Natural killer cell (primary cell): ENCODE results near the gene FANCD2. TPM values are rescaled to one million over a fixed set of nuclear protein-coding genes. Genes with fewer than 3 reads are reported as not detected.
"Not testable (repeated sequence)": the region's sequence is repeated elsewhere in the genome, so short reads cannot be mapped to it uniquely, and the experiment has no call there.

ENCODE experiments used
- ATAC-seq, 3 donors: fragments of 150-1000 bp in 2 of 3; fragments of 200-7000 bp in 1 of 3; cut with Tn5 transposase; 1 replicate in 1 of 3; 2 replicates in 2 of 3; pipeline ENCODE4 v1.10.0; 2021; ENCODE audit warnings: mild to moderate bottlenecking in 2 of 3, moderate library complexity in 2 of 3
- DNase-seq, 2 donors: peaks; one replicate each; pipeline versions ENCODE4 v3.0.0 to v3.0.0-alpha.2; 2013 to 2021; ENCODE audit warnings: mixed read lengths in 1 of 2
- H3K27ac ChIP-seq: one replicate; pipeline ENCODE4 v1.5.1; 2013; ENCODE audit warnings: mild to moderate bottlenecking, low read length
- H3K27me3 ChIP-seq: one replicate; pipeline ENCODE4 v1.6.1; 2013; ENCODE audit warnings: low read length; ENCODE audit not compliant: control insufficient read depth, insufficient read depth
- H3K36me3 ChIP-seq: one replicate; pipeline ENCODE4 v1.6.1; 2013; ENCODE audit warnings: low read length; ENCODE audit not compliant: control insufficient read depth, insufficient read depth
- H3K4me1 ChIP-seq: one replicate; pipeline ENCODE4 v1.6.1; 2013; ENCODE audit warnings: low read length; ENCODE audit not compliant: control insufficient read depth, insufficient read depth
- H3K4me3 ChIP-seq: one replicate; pipeline ENCODE4 v1.5.1; 2013; ENCODE audit warnings: low read length
- H3K9me3 ChIP-seq: one replicate; pipeline ENCODE4 v1.6.1; 2013; ENCODE audit warnings: low read length; ENCODE audit not compliant: control insufficient read depth, insufficient read depth
- H3K27ac Mint-ChIP-seq, 2 donors: one replicate each; pipeline ENCODE4 v1.8.0; 2022; ENCODE audit warnings: mild to moderate bottlenecking in 2 of 2, mixed read lengths in 2 of 2, moderate library complexity in 1 of 2
- H3K27me3 Mint-ChIP-seq, 2 donors: one replicate each; pipeline ENCODE4 v1.8.0; 2022; ENCODE audit warnings: low read depth in 2 of 2, mixed read lengths in 2 of 2
- H3K36me3 Mint-ChIP-seq: one replicate; pipeline ENCODE4 v1.8.0; 2022; ENCODE audit warnings: mixed read lengths
- H3K4me1 Mint-ChIP-seq, 2 donors: one replicate each; pipeline ENCODE4 v1.8.0; 2022; ENCODE audit warnings: mixed read lengths in 2 of 2
- H3K4me3 Mint-ChIP-seq: one replicate; pipeline ENCODE4 v1.8.0; 2022; ENCODE audit warnings: mild to moderate bottlenecking, moderate library complexity, mixed read lengths
- H3K9me3 Mint-ChIP-seq, 2 donors: one replicate each; pipeline ENCODE4 v1.8.0; 2022; ENCODE audit warnings: mixed read lengths in 2 of 2
- CTCF ChIP-seq: fragments of 200-600 bp; IDR thresholded peaks from one replicate; pipeline ENCODE4 v1.8.0; 2022; ENCODE audit warnings: antibody characterized with exemption
- WGBS: methylation state at CpG from one replicate; pipeline ENCODE4 v1.1.7; 2013; ENCODE audit warnings: missing lambda C conversion rate; ENCODE audit not compliant: insufficient coverage; 5-methylcytosine and 5-hydroxymethylcytosine counted together
- intact Hi-C: fragments of 100-400 bp; cut with micrococcal nuclease; formaldehyde crosslinking; loops from one replicate; pipeline ENCODE4 v1.14.2; 2022
- total RNA-seq, 4 donors: library from RNA; stranded (reverse); fragments of 120-200 nt in 1 of 4; gene quantifications; one replicate each; pipeline versions ENCODE4 v1.2.3 to v1.2.4, GENCODE V29; 2013 to 2022

Gene FANCD2
- total RNA-seq, 3 donors from 2014 or later (not counting 1 experiment from before 2014, with no cell fraction given): 9.0 to 15.7 (median 14.6) TPM

GRCh38 chr3:10119376-10119775 is 93.1 kb downstream of the FANCD2 start:
- H3K4me3 Mint-ChIP-seq: no peak overlapping the region

DNA sequence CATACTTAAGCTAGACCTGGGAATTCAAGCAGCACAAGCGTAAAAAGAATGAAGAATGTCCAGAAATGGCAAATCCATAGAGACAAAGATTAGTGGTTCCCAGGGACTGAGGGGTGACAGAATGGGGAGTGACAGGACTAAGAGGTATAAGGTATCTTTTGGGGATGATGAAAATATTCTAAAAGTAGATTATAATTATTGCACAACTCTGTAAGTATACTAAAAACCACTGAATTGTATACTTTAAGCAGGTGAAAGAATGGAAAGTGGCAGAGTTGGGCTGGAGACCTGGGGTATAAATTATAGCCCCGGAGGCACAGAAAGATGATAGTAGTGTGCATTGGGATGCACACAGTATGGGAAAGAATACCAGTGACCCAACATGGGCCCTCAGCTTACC is 94.8 kb downstream of the FANCD2 start:
- Mint-ChIP-seq H3K9me3 (no peaks in the 10 kb centered on the region), H3K36me3 (no peaks in the 10 kb centered on the region), H3K4me3 (no peak overlapping the region), H3K27ac (peak overlapping the region; percentile 7 to 26), H3K27me3 (no peaks in the 10 kb centered on the region), H3K4me1 (peaks cover 25 to 29% of the 10 kb centered on the region in 2 donors)
- no peak for DNase-seq
- Histone ChIP-seq H3K4me1 (peaks cover 22% of the 10 kb centered on the region), H3K4me3 (no peak overlapping the region), H3K36me3 (peaks cover 20% of the 10 kb centered on the region), H3K9me3 (no peaks in the 10 kb centered on the region), H3K27ac (no peak overlapping the region), H3K27me3 (no peaks in the 10 kb centered on the region)
- WGBS: 100% methylated on average over 2 of the region's 2 CpGs
- TF ChIP-seq CTCF: no peak
- ATAC-seq: no peak
- intact Hi-C loops: no loop called here

More at GRCh38 chr3:10119376-10119775, 93.1 kb downstream of the FANCD2 start:
- peaks cover 30 to 34% of the 10 kb centered on the region in 2 donors for H3K4me1 Mint-ChIP-seq
- intact Hi-C loops: loop anchor here (5.0 kb wide), 4 partner anchors 128 to 277 kb away; partner anchors contain the start of genes CRELD1, RPUSD3, SEC13 and TATDN2
- no peak for DNase-seq
- no peaks in the 10 kb centered on the region for H3K36me3 Mint-ChIP-seq
- 100% methylated on average over 2 of the region's 4 CpGs for WGBS
- no peak overlapping the region for H3K4me3 ChIP-seq
- no peaks in the 10 kb centered on the region for H3K27me3 Mint-ChIP-seq
- no peak for TF ChIP-seq CTCF
- no peaks in the 10 kb centered on the region for H3K9me3 ChIP-seq
- H3K27ac ChIP-seq: no peak overlapping the region
- H3K9me3 Mint-ChIP-seq: no peaks in the 10 kb centered on the region
- ATAC-seq: no peak
- H3K27ac Mint-ChIP-seq: no peak overlapping the region
- H3K36me3 ChIP-seq: peaks cover 11% of the 10 kb centered on the region
- H3K4me1 ChIP-seq: peaks cover 32% of the 10 kb centered on the region
- no peaks in the 10 kb centered on the region for H3K27me3 ChIP-seq

- H3K4me1 Mint-ChIP-seq: peaks cover 17 to 21% of the 10 kb centered on the region in 2 donors
- no peak overlapping the region for H3K27ac ChIP-seq
- H3K9me3 ChIP-seq: no peaks in the 10 kb centered on the region
- no peaks in the 10 kb centered on the region for H3K27me3 ChIP-seq
- ATAC-seq (no peak), DNase-seq (no peak)
- no peak overlapping the region for H3K4me3 ChIP-seq
- intact Hi-C loops: no loop called here
- TF ChIP-seq CTCF: no peak
- H3K4me3 Mint-ChIP-seq: no peak overlapping the region
- H3K4me1 ChIP-seq: peaks cover 8% of the 10 kb centered on the region
- H3K36me3 ChIP-seq: peaks cover 36% of the 10 kb centered on the region
- 92% methylated on average over 4 of the region's 4 CpGs for WGBS
- H3K27me3 Mint-ChIP-seq: no peaks in the 10 kb centered on the region
- peak overlapping the region in 1 of 2 donors; percentile 5 for H3K27ac Mint-ChIP-seq
- peaks cover 8% of the 10 kb centered on the region for H3K36me3 Mint-ChIP-seq
- no peaks in the 10 kb centered on the region for H3K9me3 Mint-ChIP-seq
Measured at GRCh38 chr3:10122724-10123123, 96.5 kb downstream of the FANCD2 start.

- H3K27me3 ChIP-seq, H3K27ac ChIP-seq, H3K36me3 ChIP-seq, H3K27ac Mint-ChIP-seq, H3K27me3 Mint-ChIP-seq, H3K9me3 ChIP-seq, ATAC-seq, intact Hi-C loops, DNase-seq, H3K9me3 Mint-ChIP-seq, H3K4me3 ChIP-seq, H3K4me3 Mint-ChIP-seq, H3K36me3 Mint-ChIP-seq, H3K4me1 ChIP-seq, H3K4me1 Mint-ChIP-seq: not testable (repeated sequence)
- WGBS: 84% methylated on average over 8 of the region's 9 CpGs
Measured at GRCh38 chr3:10135872-10136271, 109.6 kb downstream of the FANCD2 start.
